Keratinocyte (primary cell): ENCODE data around the gene SLC38A1. TPM values are rescaled to one million over a fixed set of nuclear protein-coding genes. Genes with fewer than 3 reads are reported as not detected.

Experiments
- DNase-seq: peaks from one replicate; pipeline ENCODE4 v3.0.0-alpha.2; 2011; ENCODE audit warnings: low read depth, missing footprints, low spot score
- FAIRE-seq: peaks from 2 replicates; lab custom pipeline; 2011; peaks lifted over from hg19 to GRCh38; lab: Jason Lieb, UNC
- H2AFZ ChIP-seq: 2 replicates; pipeline ENCODE4 v1.6.0; 2012; ENCODE audit warnings: low read length, control low read depth, inconsistent platforms; ENCODE audit not compliant: control insufficient read depth
- H3K27ac ChIP-seq: 2 replicates; pipeline ENCODE4 v1.5.1; 2011; ENCODE audit warnings: low read length; ENCODE audit not compliant: control insufficient read depth, insufficient read depth
- H3K27me3 ChIP-seq: 3 replicates; pipeline ENCODE4 v1.6.0; 2011; ENCODE audit warnings: low read length; ENCODE audit not compliant: control insufficient read depth, insufficient read depth; ENCODE audit errors: extremely low read depth
- H3K36me3 ChIP-seq, 2 experiments: 2 replicates in 1 of 2; 3 replicates in 1 of 2; pipeline ENCODE4 v1.5.1; 2011; ENCODE audit warnings: low read length in 2 of 2, mild to moderate bottlenecking in 1 of 2; ENCODE audit not compliant: control insufficient read depth in 2 of 2, insufficient read depth in 2 of 2; ENCODE audit errors: extremely low read depth in 1 of 2
- H3K4me1 ChIP-seq: 3 replicates; pipeline ENCODE4 v1.5.1; 2011; ENCODE audit warnings: low read length; ENCODE audit not compliant: control insufficient read depth, insufficient read depth; ENCODE audit errors: extremely low read depth
- H3K4me2 ChIP-seq: 3 replicates; pipeline ENCODE4 v1.6.0; 2011; ENCODE audit warnings: low read depth, low read length; ENCODE audit not compliant: control insufficient read depth, insufficient read depth; ENCODE audit errors: extremely low read depth
- H3K4me3 ChIP-seq, 3 experiments: fragments of 200-600 bp in 1 of 3; sonication (generic) in 1 of 3; 2 replicates in 2 of 3; 3 replicates in 1 of 3; pipeline ENCODE4 v1.5.1; 2011 to 2016; ENCODE audit warnings: low read length in 3 of 3, mild to moderate bottlenecking in 3 of 3, control low read depth in 2 of 3, inconsistent platforms in 1 of 3, low read depth in 1 of 3, mixed read lengths in 1 of 3, mixed run types in 1 of 3, moderate library complexity in 1 of 3; ENCODE audit not compliant: control insufficient read depth in 2 of 3, insufficient read depth in 2 of 3; ENCODE audit errors: extremely low read depth in 1 of 3
- H3K79me2 ChIP-seq: 2 replicates; pipeline ENCODE4 v1.6.0; 2012; ENCODE audit warnings: low read length; ENCODE audit not compliant: control insufficient read depth, insufficient read depth
- H3K9ac ChIP-seq: 3 replicates; pipeline ENCODE4 v1.6.0; 2011; ENCODE audit warnings: low read length; ENCODE audit not compliant: control insufficient read depth, insufficient read depth; ENCODE audit errors: extremely low read depth
- H3K9me1 ChIP-seq: 3 replicates; pipeline ENCODE4 v1.6.0; 2011; ENCODE audit warnings: low read length; ENCODE audit not compliant: control insufficient read depth, insufficient read depth; ENCODE audit errors: extremely low read depth
- H3K9me3 ChIP-seq: 2 replicates; pipeline ENCODE4 v1.5.1; 2012; ENCODE audit warnings: low read depth, low read length; ENCODE audit not compliant: control insufficient read depth
- H4K20me1 ChIP-seq: 3 replicates; pipeline ENCODE4 v1.6.0; 2011; ENCODE audit warnings: low read length; ENCODE audit not compliant: control insufficient read depth, insufficient read depth; ENCODE audit errors: extremely low read depth
- EZH2 ChIP-seq: IDR thresholded peaks from one replicate; pipeline ENCODE4 v1.6.1; 2012; ENCODE audit warnings: inconsistent platforms, mild to moderate bottlenecking, low read length, moderate library complexity
- dilution Hi-C: fragments of 300-500 bp; cut with MboI; formaldehyde crosslinking; loops from one replicate; pipeline ENCODE4 v1.7.0; 2020; ENCODE audit warnings: low sequenced_read_pairs; ENCODE audit not compliant: extremely low pct_ligation_motif_present
- polyA plus RNA-seq, 5 experiments: library from polyadenylated mRNA; depleted of rRNA in 3 of 5; stranded (reverse) in 3 of 5; stranded (forward) in 1 of 5; unstranded in 1 of 5; fragments of >200 nt; gene quantifications; 1 replicate in 1 of 5; 2 replicates in 3 of 5; 3 replicates in 1 of 5; pipeline versions ENCODE4 v1.2.1 to v1.2.3, GENCODE V29; 2011 to 2012; ENCODE audit warnings: missing spikeins in 2 of 5, low read depth in 1 of 5, low replicate concordance in 1 of 5
- TF ChIP-seq, protein P1 (sequence below), 3 experiments: IDR thresholded peaks in 1 of 3; conservative IDR thresholded peaks in 1 of 3; optimal IDR thresholded peaks in 1 of 3; 2 replicates in 2 of 3; 3 replicates in 1 of 3; pipeline versions ENCODE3 to v1.5.1; 2011; ENCODE audit warnings: low read length in 3 of 3, mild to moderate bottlenecking in 3 of 3, moderate library complexity in 2 of 3, control low read depth in 1 of 3, inconsistent platforms in 1 of 3; ENCODE audit not compliant: insufficient read depth in 2 of 3; ENCODE audit errors: extremely low read depth in 1 of 3

SLC38A1 gene
- polyA plus RNA-seq, 1 donor (not counting 4 experiments of a cell fraction or from before 2014, with no cell fraction given) = 134 TPM

DNA sequence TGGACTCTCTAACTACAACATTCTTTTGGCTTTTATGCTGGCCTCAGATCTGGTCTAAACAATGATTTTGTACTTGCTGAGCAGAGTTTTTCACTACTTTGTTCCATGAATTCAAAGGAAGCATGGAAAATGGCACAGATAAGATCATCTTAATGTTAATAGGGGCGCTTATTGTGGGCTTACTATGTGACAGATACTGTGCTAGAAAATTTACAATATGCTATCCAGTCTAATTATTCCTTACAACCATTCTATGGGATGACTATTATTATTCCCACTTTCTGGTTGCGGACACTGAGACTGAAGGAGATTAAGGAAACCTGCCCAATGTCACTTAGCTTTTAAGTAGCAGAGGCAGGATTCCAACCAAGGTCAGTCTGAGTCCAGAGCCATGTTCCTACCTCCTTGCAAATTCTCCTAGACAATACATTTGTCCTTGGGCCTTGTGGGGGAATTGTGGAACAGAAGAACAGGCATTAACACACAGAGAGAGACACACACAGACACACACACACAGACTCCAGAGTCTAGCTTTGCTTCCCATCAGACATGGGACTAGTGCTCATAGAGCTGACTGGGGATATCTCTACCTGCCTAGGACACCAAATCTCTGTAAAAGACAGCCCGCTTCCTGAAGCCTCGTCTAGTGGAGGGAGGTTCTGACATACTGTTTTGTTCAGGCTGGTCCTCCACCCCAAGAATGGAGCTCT is 107.7 kb downstream of the SLC38A1 start:
- peaks cover 43% of the 10 kb centered on the region for H3K4me1 ChIP-seq
- H3K4me2 ChIP-seq = peak overlapping the region; percentile 60
- H4K20me1 ChIP-seq = no peaks in the 10 kb centered on the region
- H3K27me3 ChIP-seq = no peaks in the 10 kb centered on the region
- dilution Hi-C loops = no loop called here
- H3K9me1 ChIP-seq = no peaks in the 10 kb centered on the region
- H3K79me2 ChIP-seq = no peaks in the 10 kb centered on the region
- FAIRE-seq (peak; percentile 56), DNase-seq (no peak)
- no peaks in the 10 kb centered on the region for H3K9me3 ChIP-seq
- peak overlapping the region in 1 of 3 experiments; percentile 15 for H3K4me3 ChIP-seq
- no peaks in the 10 kb centered on the region for H3K36me3 ChIP-seq
- peak overlapping the region; percentile 37 for H2AFZ ChIP-seq
- TF ChIP-seq EZH2 = no peak
- TF ChIP-seq, protein P1, sequence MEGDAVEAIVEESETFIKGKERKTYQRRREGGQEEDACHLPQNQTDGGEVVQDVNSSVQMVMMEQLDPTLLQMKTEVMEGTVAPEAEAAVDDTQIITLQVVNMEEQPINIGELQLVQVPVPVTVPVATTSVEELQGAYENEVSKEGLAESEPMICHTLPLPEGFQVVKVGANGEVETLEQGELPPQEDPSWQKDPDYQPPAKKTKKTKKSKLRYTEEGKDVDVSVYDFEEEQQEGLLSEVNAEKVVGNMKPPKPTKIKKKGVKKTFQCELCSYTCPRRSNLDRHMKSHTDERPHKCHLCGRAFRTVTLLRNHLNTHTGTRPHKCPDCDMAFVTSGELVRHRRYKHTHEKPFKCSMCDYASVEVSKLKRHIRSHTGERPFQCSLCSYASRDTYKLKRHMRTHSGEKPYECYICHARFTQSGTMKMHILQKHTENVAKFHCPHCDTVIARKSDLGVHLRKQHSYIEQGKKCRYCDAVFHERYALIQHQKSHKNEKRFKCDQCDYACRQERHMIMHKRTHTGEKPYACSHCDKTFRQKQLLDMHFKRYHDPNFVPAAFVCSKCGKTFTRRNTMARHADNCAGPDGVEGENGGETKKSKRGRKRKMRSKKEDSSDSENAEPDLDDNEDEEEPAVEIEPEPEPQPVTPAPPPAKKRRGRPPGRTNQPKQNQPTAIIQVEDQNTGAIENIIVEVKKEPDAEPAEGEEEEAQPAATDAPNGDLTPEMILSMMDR (optimal IDR thresholded peaks at IDR 0.05 in 1 of 3, IDR thresholded peaks at IDR 0.05 in 1 of 3, conservative IDR thresholded peaks at IDR 0.05 in 1 of 3; ENCODE audit: extremely low read depth in 1 of 3, insufficient read depth in 2 of 3, low read length in 3 of 3) = no peak
- H3K27ac ChIP-seq = peak overlapping the region; percentile 63
- H3K9ac ChIP-seq = no peak overlapping the region

DNA sequence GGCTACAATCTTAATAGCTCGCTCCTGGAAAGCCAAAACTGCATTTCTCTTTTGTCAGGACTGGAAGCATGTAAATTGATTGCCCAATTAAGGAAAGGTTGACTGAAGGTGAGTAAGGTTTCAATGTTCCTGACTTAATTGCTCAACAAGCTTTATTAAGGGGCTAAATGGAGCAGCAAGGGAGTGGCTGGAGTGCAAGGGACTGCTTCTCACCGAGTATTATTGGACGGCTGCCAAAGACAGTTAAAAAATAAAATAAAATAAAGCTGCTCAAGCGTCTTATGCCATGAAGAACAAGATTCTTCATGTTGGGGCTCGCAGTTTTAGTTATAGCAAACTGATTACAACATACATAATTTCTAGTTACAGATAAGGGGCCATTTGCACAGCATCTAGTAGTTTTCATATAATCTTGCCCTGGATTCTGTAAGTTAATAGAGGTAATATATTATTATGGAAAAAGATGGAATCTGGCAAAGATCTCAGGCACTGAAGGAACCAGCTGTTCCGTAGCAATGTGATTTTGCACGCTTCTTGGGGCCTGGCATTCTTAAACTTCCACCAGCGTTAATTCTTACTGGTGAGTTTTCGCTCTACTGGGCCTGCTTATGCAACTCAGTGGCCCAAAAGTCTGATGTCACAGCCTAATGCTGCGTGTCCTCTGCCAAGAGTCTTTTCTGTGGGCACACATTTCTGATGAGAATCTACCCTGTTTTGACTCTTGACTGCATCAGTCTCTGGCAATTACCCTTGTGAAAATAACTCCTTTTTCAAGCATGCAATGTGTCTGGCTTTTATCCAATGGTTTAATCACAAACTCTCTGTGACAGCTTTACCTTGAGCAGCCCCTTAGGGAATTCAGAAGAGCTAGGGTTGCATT is 108.5 kb downstream of the SLC38A1 start:
- H3K9me3 ChIP-seq = no peaks in the 10 kb centered on the region
- H3K9ac ChIP-seq = peak overlapping the region; percentile 4
- H4K20me1 ChIP-seq = no peaks in the 10 kb centered on the region
- dilution Hi-C loops = no loop called here
- no peaks in the 10 kb centered on the region for H3K79me2 ChIP-seq
- peak overlapping the region in 2 of 3 experiments; percentile 1 to 26 for H3K4me3 ChIP-seq
- H2AFZ ChIP-seq = peak overlapping the region; percentile 74
- peak overlapping the region; percentile 63 for H3K27ac ChIP-seq
- TF ChIP-seq, protein P1 (optimal IDR thresholded peaks at IDR 0.05 in 1 of 3, IDR thresholded peaks at IDR 0.05 in 1 of 3, conservative IDR thresholded peaks at IDR 0.05 in 1 of 3; ENCODE audit: extremely low read depth in 1 of 3, insufficient read depth in 2 of 3, low read length in 3 of 3) = no peak
- TF ChIP-seq EZH2 = no peak
- H3K4me1 ChIP-seq = peaks cover 43% of the 10 kb centered on the region
- peak; percentile 69 for FAIRE-seq
- H3K36me3 ChIP-seq = no peaks in the 10 kb centered on the region
- peak overlapping the region; percentile 60 for H3K4me2 ChIP-seq
- peak; percentile 85 for DNase-seq
- H3K27me3 ChIP-seq = no peaks in the 10 kb centered on the region
- no peaks in the 10 kb centered on the region for H3K9me1 ChIP-seq
